Myocyte (in vitro differentiated cells): ENCODE measurements around the gene GDPD1. TPM values are rescaled to one million over a fixed set of nuclear protein-coding genes. Genes with fewer than 3 reads are reported as not detected.
"Not testable (repeated sequence)": the region's sequence is repeated elsewhere in the genome, so short reads cannot be mapped to it uniquely, and the experiment has no call there.

Source experiments
- DNase-seq: peaks from one replicate; pipeline ENCODE4 v3.0.0-alpha.2; 2012; ENCODE audit warnings: low read depth
- polyA plus RNA-seq: library from polyadenylated mRNA; unstranded; fragments of >200 nt; gene quantifications from one replicate; pipeline ENCODE4 v1.2.1, GENCODE V29; 2012; ENCODE audit warnings: missing spikeins
- total RNA-seq: library from RNA; depleted of rRNA; stranded (reverse); fragments of >200 nt; gene quantifications from 2 replicates; pipeline ENCODE4 v1.2.3, GENCODE V29; 2014

GDPD1 gene
- 0.73 and 1.5 TPM in 2 replicates for total RNA-seq
- polyA plus RNA-seq, result 1.5 TPM

GRCh38 chr17:59220328-59221158 is at the start of gene GDPD1:
GDPD1 (plus strand) TSS chr17:59220511; CDS start chr17:59220610, 99 bp downstream.
- peak; percentile 93 for DNase-seq

- no peak for DNase-seq
These were observed 47.8 kb upstream of the GDPD1 start for GRCh38 chr17:59172436-59173004.

- DNase-seq, result no peak
These were observed 45.6 kb upstream of the GDPD1 start for GRCh38 chr17:59174671-59175070.

GRCh38 chr17:59175076-59175475 is 45.2 kb upstream of the GDPD1 start:
- no peak for DNase-seq

GRCh38 chr17:59178266-59178985 is 41.9 kb upstream of the GDPD1 start:
- DNase-seq, result no peak

GRCh38 chr17:59179601-59180000 is 40.7 kb upstream of the GDPD1 start:
- not testable (repeated sequence) for DNase-seq

GRCh38 chr17:59180626-59181025 is 39.7 kb upstream of the GDPD1 start:
- no peak for DNase-seq

GRCh38 chr17:59181481-59181880 is 38.8 kb upstream of the GDPD1 start:
- no peak for DNase-seq

- no peak for DNase-seq
These were observed 34.3 kb upstream of the GDPD1 start for GRCh38 chr17:59185997-59186396.

- no peak for DNase-seq
These were observed 33.5 kb upstream of the GDPD1 start for GRCh38 chr17:59186850-59187249.

GRCh38 chr17:59190806-59191205 is 29.5 kb upstream of the GDPD1 start:
- no peak for DNase-seq

- no peak for DNase-seq
These were observed 26.9 kb upstream of the GDPD1 start for GRCh38 chr17:59193336-59193862.

- no peak for DNase-seq
These were observed 20.9 kb upstream of the GDPD1 start for GRCh38 chr17:59199398-59199797.

- DNase-seq, result no peak
These were observed 18.0 kb upstream of the GDPD1 start for GRCh38 chr17:59202320-59202719.

- DNase-seq, result no peak
These were observed 941 bp upstream of the GDPD1 start for GRCh38 chr17:59219370-59219769.

GRCh38 chr17:59219992-59220327 is 351 bp upstream of the GDPD1 start:
- no peak for DNase-seq

GRCh38 chr17:59221159-59221847 is 992 bp downstream of the GDPD1 start:
- DNase-seq, result peak; percentile 6

- no peak for DNase-seq
These were observed 3.5 kb downstream of the GDPD1 start for GRCh38 chr17:59223813-59224212.

GRCh38 chr17:59228588-59228987 is 8.3 kb downstream of the GDPD1 start:
- DNase-seq, result not testable (repeated sequence)

- no peak for DNase-seq
These were observed 10.5 kb downstream of the GDPD1 start for GRCh38 chr17:59230764-59231163.

GRCh38 chr17:59234631-59235030 is 14.3 kb downstream of the GDPD1 start:
- DNase-seq, result no peak
